GM21423 (cell line): ENCODE results near the gene FRAS1.
"Not testable (repeated sequence)": the region's sequence is repeated elsewhere in the genome, so short reads cannot be mapped to it uniquely, and the experiment has no call there.

Source experiments
- ATAC-seq: cut with Tn5 transposase; IDR thresholded peaks from one replicate; pipeline ENCODE4 v1.9.1; 2021; ENCODE audit warnings: mild to moderate bottlenecking, moderate library complexity; ENCODE audit not compliant: unreplicated experiment

FRAS1 gene

DNA sequence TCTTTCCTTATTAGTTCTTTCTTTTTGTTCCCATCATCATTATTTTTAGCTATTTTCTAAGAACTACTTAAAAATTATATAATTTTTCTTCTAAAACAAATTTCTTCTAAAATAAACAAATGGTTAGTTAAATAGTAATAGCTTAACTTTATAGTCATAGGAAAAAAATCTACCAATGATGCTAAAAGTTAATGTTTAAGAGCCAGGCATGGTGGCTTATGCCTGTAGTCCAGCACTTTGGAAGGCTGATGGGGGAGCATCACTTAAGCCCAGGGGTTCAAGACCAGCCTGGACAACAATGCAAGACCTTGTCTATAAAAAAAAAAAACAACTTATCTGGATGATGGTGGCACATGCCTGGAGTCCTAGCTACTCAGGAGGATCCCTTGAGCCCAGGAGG, 367.3 kb downstream of the FRAS1 start:
- no peak for ATAC-seq

- no peak for ATAC-seq
Observed at GRCh38 chr4:78426972-78427371, 369.8 kb downstream of the FRAS1 start.

GRCh38 chr4:78428996-78429395, 371.9 kb downstream of the FRAS1 start:
- no peak for ATAC-seq

DNA sequence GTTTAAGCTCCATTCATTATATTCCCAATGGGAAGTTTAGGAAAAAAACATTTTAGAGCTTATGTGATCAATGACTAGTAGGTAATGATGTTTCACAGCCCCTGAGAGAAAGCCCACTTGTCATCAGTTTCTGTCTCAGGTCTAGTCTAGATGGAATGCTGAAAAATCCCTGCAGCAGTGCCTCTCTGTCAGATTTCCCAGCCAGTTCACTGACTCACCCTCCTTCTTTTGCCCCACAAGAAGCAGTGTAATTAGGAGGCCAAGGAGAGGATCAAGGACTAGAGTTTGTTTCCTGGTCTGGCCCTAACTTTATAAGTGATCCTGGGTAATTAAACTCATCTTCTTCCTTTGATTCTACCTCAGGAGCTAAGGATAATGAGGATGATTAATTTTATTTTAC, 375.8 kb downstream of the FRAS1 start:
- no peak for ATAC-seq

- ATAC-seq: no peak
Observed at GRCh38 chr4:78437608-78438088, 380.5 kb downstream of the FRAS1 start.

DNA sequence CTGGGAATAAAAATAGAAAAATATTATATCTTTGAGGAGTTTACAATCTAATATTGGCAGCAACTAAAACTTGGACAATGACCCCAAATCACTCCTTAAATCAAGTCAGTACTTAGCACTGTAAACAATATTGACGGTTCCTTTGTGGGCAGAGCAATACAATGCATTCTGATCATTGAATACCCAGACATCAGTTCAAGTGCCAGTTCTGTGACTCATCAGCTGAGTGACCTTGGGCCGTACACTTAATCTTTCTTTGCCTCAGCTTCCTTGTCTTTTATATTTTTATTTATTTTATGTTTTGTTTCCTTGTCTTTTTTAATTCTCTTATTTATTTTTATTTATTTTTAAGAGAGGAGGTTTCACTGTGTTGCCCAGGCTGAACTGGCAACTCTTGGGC, 382.2 kb downstream of the FRAS1 start:
- ATAC-seq: no peak

GRCh38 chr4:78441756-78442155, 384.6 kb downstream of the FRAS1 start:
- no peak for ATAC-seq

DNA sequence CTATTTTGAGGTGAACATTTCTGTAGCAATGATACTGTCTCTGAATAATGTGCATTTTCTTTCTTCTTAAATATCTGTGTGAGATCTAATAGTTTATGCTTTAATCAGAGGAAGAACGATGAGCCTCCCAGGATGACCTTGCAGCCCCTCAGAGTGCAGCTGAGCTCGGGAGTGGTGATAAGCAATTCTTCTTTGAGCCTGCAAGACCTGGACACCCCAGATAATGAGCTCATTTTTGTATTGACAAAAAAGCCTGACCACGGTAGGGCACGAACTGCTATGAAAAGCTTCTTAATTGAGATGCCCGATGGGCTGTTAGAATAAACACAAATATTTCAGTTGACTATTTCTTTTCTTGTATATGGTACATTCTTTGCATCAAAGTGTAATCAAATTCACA, 389.5 kb downstream of the FRAS1 start:
- no peak for ATAC-seq

GRCh38 chr4:78451407-78451806, 394.3 kb downstream of the FRAS1 start:
- no peak for ATAC-seq

DNA sequence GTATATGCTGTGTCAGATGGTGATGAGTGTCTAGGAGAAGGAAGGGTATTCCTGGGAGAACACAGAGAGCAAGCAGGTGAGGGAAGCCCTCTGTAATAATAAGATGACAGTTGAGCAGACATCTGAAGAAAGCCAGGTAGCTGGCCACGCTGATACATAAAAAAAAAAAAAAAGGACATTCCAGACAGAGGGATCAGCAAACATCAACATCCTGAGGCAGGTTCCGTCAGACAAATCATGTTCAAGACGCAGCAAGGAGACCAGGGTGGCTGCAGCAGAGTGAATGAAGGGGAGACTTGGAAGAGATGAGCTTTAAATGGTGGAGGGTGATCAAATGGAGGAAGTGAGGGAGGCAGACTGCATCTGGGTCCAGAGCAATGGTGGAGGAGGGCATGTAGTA, 396.9 kb downstream of the FRAS1 start:
- no peak for ATAC-seq

GRCh38 chr4:78457751-78458150, 400.6 kb downstream of the FRAS1 start:
- ATAC-seq: no peak

DNA sequence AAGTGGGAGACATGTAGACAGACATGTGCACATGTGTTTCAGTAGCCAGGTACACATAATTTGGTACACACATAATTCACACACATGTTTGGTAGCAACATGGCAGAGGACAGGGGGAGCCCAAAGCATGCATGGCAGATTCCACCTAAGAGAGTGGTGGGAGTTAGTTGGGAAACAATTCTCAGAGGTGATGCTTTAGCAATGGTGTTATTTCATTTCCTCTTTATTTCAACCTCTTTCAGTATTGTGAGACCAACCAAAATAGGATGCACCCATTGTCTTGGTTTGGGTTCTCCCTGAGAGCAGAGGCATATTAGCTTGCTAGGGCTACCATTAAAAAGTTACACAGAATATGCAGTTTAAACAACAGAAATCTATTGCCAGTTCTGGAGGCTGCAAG, 402.2 kb downstream of the FRAS1 start:
- ATAC-seq: no peak

- ATAC-seq: no peak
Observed at GRCh38 chr4:78460368-78460767, 403.2 kb downstream of the FRAS1 start.

GRCh38 chr4:78464265-78464664, 407.1 kb downstream of the FRAS1 start:
- ATAC-seq: no peak

GRCh38 chr4:78467223-78467622, 410.1 kb downstream of the FRAS1 start:
- ATAC-seq: not testable (repeated sequence)

DNA sequence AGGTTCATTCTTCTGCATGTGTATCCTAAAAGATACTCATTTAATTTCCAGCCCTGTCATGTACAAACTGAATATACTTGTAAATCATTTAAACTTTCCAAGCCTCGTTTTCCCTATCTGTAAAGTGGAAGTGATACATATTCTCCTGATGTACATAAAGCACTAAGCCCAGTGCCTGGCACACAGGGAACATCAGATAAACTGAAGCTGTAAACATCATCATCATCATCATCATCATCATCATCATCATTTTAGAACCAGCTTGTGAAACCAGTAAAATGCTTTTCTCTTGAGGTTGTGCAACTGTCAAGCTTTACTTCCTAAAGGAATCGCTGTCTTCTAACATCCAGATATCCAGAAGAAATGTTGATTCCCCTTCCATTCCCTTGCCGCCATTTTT, 411.1 kb downstream of the FRAS1 start:
- no peak for ATAC-seq

- ATAC-seq: no peak
Observed at GRCh38 chr4:78476108-78476704, 419.1 kb downstream of the FRAS1 start.

DNA sequence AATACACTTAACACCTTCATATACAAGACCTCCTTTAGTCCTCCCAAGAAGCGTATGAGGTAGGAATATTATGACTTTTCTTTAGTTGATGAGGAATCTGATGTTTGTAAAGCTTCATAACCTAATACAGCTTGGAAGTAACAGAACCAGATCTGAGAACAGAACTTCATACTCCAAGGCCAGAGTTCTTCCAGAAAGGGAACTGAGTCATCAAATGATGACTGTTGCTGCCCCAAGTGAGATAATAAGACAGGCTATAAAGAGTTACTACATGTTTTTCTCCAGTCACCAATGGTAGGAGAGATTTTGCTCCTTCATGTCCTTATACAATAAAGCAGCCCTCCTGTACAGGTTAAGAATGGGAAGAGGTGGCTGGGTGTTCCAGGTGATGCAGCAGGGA, 420.2 kb downstream of the FRAS1 start:
- ATAC-seq: no peak

- ATAC-seq: no peak
Observed at GRCh38 chr4:78478523-78478922, 421.4 kb downstream of the FRAS1 start.

- ATAC-seq: no peak
Observed at GRCh38 chr4:78480286-78480685, 423.2 kb downstream of the FRAS1 start.

- no peak for ATAC-seq
Observed at GRCh38 chr4:78481180-78481579, 424.1 kb downstream of the FRAS1 start.

GRCh38 chr4:78482281-78482680, 425.2 kb downstream of the FRAS1 start:
- ATAC-seq: no peak

- no peak for ATAC-seq
Observed at GRCh38 chr4:78483811-78484210, 426.7 kb downstream of the FRAS1 start.
